Caco-2 (cell line): ENCODE data around the gene SLC17A5. TPM values are rescaled to one million over a fixed set of nuclear protein-coding genes. Genes with fewer than 3 reads are reported as not detected.

ENCODE experiments used
- BruUV-seq: library from RNA; stranded (reverse); fragments of 400-500 nt; replicated peaks from 2 replicates; lab custom pipeline; 2021; lab: Mats Ljungman, UMichigan
- CTCF ChIA-PET: fragments of 300-600 bp; sonication (Branson Sonifier 250); formaldehyde crosslinking; loops from one replicate; lab custom pipeline; 2022; ENCODE audit warnings: antibody characterized with exemption; lab: Charles Lee
- POLR2A ChIA-PET: fragments of 300-600 bp; sonication (Branson Sonifier 250); formaldehyde crosslinking; loops from one replicate; lab custom pipeline; 2022; ENCODE audit warnings: antibody characterized with exemption; lab: Charles Lee
- DNase-seq, 2 experiments: peaks; one replicate each; pipeline versions ENCODE4 v3.0.0 to v3.0.0-alpha.2; 2020 to 2022
- H3K27me3 ChIP-seq: replicated peaks from 2 replicates; pipeline ENCODE4 v1.6.0; 2011; ENCODE audit warnings: low read length; ENCODE audit not compliant: control insufficient read depth, insufficient read depth
- H3K36me3 ChIP-seq: 2 replicates; pipeline ENCODE4 v1.5.1; 2011; ENCODE audit warnings: low read length; ENCODE audit not compliant: control insufficient read depth, insufficient read depth
- H3K4me1 ChIP-seq: fragments of 250-450 bp; sonication (Bioruptor Pico); 2 replicates; pipeline ENCODE4 v1.5.1; 2020; ENCODE audit warnings: mild to moderate bottlenecking
- H3K4me3 ChIP-seq: 2 replicates; pipeline ENCODE4 v1.5.1; 2011; ENCODE audit warnings: low read depth, mild to moderate bottlenecking, control low read depth, low read length
- H3K9me3 ChIP-seq: fragments of 250-450 bp; sonication (Bioruptor Pico); 2 replicates; pipeline ENCODE4 v1.5.1; 2020; ENCODE audit warnings: mild to moderate bottlenecking, moderate library complexity
- H3K27ac Mint-ChIP-seq: one replicate; pipeline ENCODE4 v1.8.0; 2022; ENCODE audit warnings: mixed read lengths; ENCODE audit not compliant: unreplicated experiment
- H3K27me3 Mint-ChIP-seq: one replicate; pipeline ENCODE4 v1.8.0; 2022; ENCODE audit warnings: mixed read lengths; ENCODE audit not compliant: insufficient read depth, unreplicated experiment
- H3K36me3 Mint-ChIP-seq: one replicate; pipeline ENCODE4 v1.8.0; 2022; ENCODE audit warnings: mild to moderate bottlenecking, mixed read lengths; ENCODE audit not compliant: insufficient read depth, unreplicated experiment
- H3K4me1 Mint-ChIP-seq: one replicate; pipeline ENCODE4 v1.8.0; 2022; ENCODE audit warnings: low read depth, mixed read lengths; ENCODE audit not compliant: unreplicated experiment
- H3K4me3 Mint-ChIP-seq: one replicate; pipeline ENCODE4 v1.8.0; 2022; ENCODE audit warnings: mild to moderate bottlenecking, moderate library complexity, mixed read lengths; ENCODE audit not compliant: unreplicated experiment
- H3K9me3 Mint-ChIP-seq: one replicate; pipeline ENCODE4 v1.8.0; 2022; ENCODE audit warnings: mixed read lengths; ENCODE audit not compliant: unreplicated experiment
- intact Hi-C: fragments of 100-400 bp; cut with micrococcal nuclease; formaldehyde crosslinking; loops from one replicate; pipeline ENCODE4 v1.10.0; 2022; ENCODE audit not compliant: unreplicated experiment
- total RNA-seq: library from RNA; stranded (reverse); gene quantifications from 2 replicates; pipeline ENCODE4 v1.2.3, GENCODE V29; 2022
- TF ChIP-seq, protein P1 (sequence below), 2 experiments: fragments of 200-600 bp in 1 of 2; IDR thresholded peaks; 1 replicate in 1 of 2; 2 replicates in 1 of 2; pipeline versions ENCODE4 v1.5.1 to v1.8.0; 2011 to 2022; ENCODE audit warnings: antibody characterized with exemption in 1 of 2, control low read depth in 1 of 2, inconsistent platforms in 1 of 2, low read depth in 1 of 2, low read length in 1 of 2, mild to moderate bottlenecking in 1 of 2, moderate library complexity in 1 of 2; ENCODE audit not compliant: insufficient read depth in 1 of 2, severe bottlenecking in 1 of 2, unreplicated experiment in 1 of 2

SLC17A5 gene
- total RNA-seq, 1 experiment from 2014 or later, result 13.0 TPM

GRCh38 chr6:73564578-73565345 is 89.0 kb downstream of the SLC17A5 start:
- H3K27me3 ChIP-seq, result no peaks in the 10 kb centered on the region
- H3K4me1 Mint-ChIP-seq, result peaks cover 28% of the 10 kb centered on the region
- no peaks in the 10 kb centered on the region for H3K9me3 ChIP-seq
- no peaks in the 10 kb centered on the region for H3K27me3 Mint-ChIP-seq
- BruUV-seq, result no TSS peak
- intact Hi-C loops, result no loop called here
- no peak overlapping the region for H3K4me3 Mint-ChIP-seq
- no peaks in the 10 kb centered on the region for H3K9me3 Mint-ChIP-seq
- H3K4me1 ChIP-seq, result peaks cover 70% of the 10 kb centered on the region
- H3K27ac Mint-ChIP-seq, result peak overlapping the region; percentile 89
- TF ChIP-seq, protein P1, sequence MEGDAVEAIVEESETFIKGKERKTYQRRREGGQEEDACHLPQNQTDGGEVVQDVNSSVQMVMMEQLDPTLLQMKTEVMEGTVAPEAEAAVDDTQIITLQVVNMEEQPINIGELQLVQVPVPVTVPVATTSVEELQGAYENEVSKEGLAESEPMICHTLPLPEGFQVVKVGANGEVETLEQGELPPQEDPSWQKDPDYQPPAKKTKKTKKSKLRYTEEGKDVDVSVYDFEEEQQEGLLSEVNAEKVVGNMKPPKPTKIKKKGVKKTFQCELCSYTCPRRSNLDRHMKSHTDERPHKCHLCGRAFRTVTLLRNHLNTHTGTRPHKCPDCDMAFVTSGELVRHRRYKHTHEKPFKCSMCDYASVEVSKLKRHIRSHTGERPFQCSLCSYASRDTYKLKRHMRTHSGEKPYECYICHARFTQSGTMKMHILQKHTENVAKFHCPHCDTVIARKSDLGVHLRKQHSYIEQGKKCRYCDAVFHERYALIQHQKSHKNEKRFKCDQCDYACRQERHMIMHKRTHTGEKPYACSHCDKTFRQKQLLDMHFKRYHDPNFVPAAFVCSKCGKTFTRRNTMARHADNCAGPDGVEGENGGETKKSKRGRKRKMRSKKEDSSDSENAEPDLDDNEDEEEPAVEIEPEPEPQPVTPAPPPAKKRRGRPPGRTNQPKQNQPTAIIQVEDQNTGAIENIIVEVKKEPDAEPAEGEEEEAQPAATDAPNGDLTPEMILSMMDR (IDR thresholded peaks at IDR 0.05; ENCODE audit: insufficient read depth in 1 of 2, low read depth in 1 of 2, low read length in 1 of 2, severe bottlenecking in 1 of 2, unreplicated experiment in 1 of 2), result no peak
- ChIA-PET CTCF (no interaction called here), POLR2A (interaction anchor here (3.1 kb wide), 1 partner anchor 43 kb away, joined by 70 read pairs; the partner anchor contains the start of gene EEF1A1)
- DNase-seq, result no peak
- peaks cover 15% of the 10 kb centered on the region for H3K36me3 Mint-ChIP-seq
- no peak overlapping the region for H3K4me3 ChIP-seq
- no peaks in the 10 kb centered on the region for H3K36me3 ChIP-seq

- no peak for DNase-seq
- H3K27me3 ChIP-seq, result no peaks in the 10 kb centered on the region
- H3K9me3 ChIP-seq, result no peaks in the 10 kb centered on the region
- no peak overlapping the region for H3K27ac Mint-ChIP-seq
- intact Hi-C loops, result no loop called here
- H3K4me3 ChIP-seq, result no peak overlapping the region
- no TSS peak for BruUV-seq
- POLR2A ChIA-PET, result interaction anchor here (0.6 kb wide), 1 partner anchor 18 kb away, joined by 5 read pairs; no protein-coding TSS in a partner anchor
- H3K36me3 Mint-ChIP-seq, result peaks cover 15% of the 10 kb centered on the region
- peaks cover 25% of the 10 kb centered on the region for H3K4me1 Mint-ChIP-seq
- TF ChIP-seq, protein P1 (IDR thresholded peaks at IDR 0.05; ENCODE audit: insufficient read depth in 1 of 2, low read depth in 1 of 2, low read length in 1 of 2, severe bottlenecking in 1 of 2, unreplicated experiment in 1 of 2), result no peak
- H3K36me3 ChIP-seq, result no peaks in the 10 kb centered on the region
- CTCF ChIA-PET, result no interaction called here
- H3K4me1 ChIP-seq, result peaks cover 74% of the 10 kb centered on the region
- no peaks in the 10 kb centered on the region for H3K27me3 Mint-ChIP-seq
- no peak overlapping the region for H3K4me3 Mint-ChIP-seq
- H3K9me3 Mint-ChIP-seq, result no peaks in the 10 kb centered on the region
These were observed 91.2 kb downstream of the SLC17A5 start for GRCh38 chr6:73562558-73562957.

DNA sequence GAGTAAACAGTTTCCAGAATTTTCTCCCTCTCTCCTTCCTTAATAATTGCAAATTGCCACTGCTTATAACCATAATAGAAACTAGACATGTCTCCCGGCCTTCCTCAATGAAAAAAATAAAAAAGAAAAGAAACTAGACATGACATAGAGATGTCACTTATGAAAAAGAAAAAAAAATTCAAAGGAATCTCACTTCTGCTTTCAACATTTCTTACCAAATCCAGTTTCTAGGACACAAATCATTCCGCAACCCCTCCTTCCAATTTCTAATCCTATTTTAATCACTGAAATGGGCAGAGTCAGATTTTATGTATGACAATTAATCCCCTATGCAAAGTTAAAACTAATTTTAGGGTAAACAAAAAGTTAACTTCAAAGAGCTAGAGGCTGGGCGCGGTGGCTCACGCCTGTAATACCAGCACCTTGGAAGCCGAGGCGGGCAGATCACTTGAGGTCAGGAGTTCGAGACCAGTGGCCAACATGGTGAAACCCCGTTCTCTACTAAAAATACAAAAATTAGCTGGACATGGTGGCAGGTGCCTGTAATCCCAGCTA is 92.9 kb downstream of the SLC17A5 start:
- ChIA-PET CTCF (no interaction called here), POLR2A (no interaction called here)
- TF ChIP-seq, protein P1 (IDR thresholded peaks at IDR 0.05; ENCODE audit: insufficient read depth in 1 of 2, low read depth in 1 of 2, low read length in 1 of 2, severe bottlenecking in 1 of 2, unreplicated experiment in 1 of 2), result no peak
- Mint-ChIP-seq H3K9me3 (no peaks in the 10 kb centered on the region), H3K27me3 (no peaks in the 10 kb centered on the region), H3K4me3 (peak overlapping the region; percentile 11), H3K36me3 (peaks cover 8% of the 10 kb centered on the region), H3K4me1 (peaks cover 19% of the 10 kb centered on the region), H3K27ac (peak overlapping the region; percentile 64)
- intact Hi-C loops, result loop anchor here (1.0 kb wide), 1 partner anchor 40 kb away; the partner anchor contains the start of gene EEF1A1
- H3K4me1 ChIP-seq, result peaks cover 57% of the 10 kb centered on the region
- H3K36me3 ChIP-seq, result no peaks in the 10 kb centered on the region
- no peaks in the 10 kb centered on the region for H3K27me3 ChIP-seq
- no peak overlapping the region for H3K4me3 ChIP-seq
- no peaks in the 10 kb centered on the region for H3K9me3 ChIP-seq
- DNase-seq, result no peak
- BruUV-seq, result no TSS peak
